CD14-positive monocyte (primary cell): ENCODE measurements around the gene HEMK1. TPM values are rescaled to one million over a fixed set of nuclear protein-coding genes. Genes with fewer than 3 reads are reported as not detected.
A peak's percentile ranks its signal among the peaks of the same experiment; 100 is the strongest.

ENCODE experiments used
- DNase-seq, 3 donors: peaks; one replicate each; pipeline ENCODE4 v3.0.0-alpha.2; 2011 to 2022
- H2AFZ ChIP-seq: 2 replicates; pipeline ENCODE4 v1.6.0; 2012; ENCODE audit warnings: mild to moderate bottlenecking, low read depth, low read length, inconsistent platforms; ENCODE audit not compliant: insufficient read depth, poor library complexity, severe bottlenecking
- H3K27ac ChIP-seq, 2 donors: 1 replicate in 1 of 2; 2 replicates in 1 of 2; pipeline ENCODE4 v1.5.1; 2012 to 2013; ENCODE audit warnings: low read length in 2 of 2, control low read depth in 1 of 2, inconsistent platforms in 1 of 2, low read depth in 1 of 2, mild to moderate bottlenecking in 1 of 2
- H3K27me3 ChIP-seq, 2 donors: one replicate each; pipeline versions ENCODE4 v1.6.0 to v1.6.1; 2011 to 2013; ENCODE audit warnings: low read length in 2 of 2; ENCODE audit not compliant: control insufficient read depth in 2 of 2, insufficient read depth in 2 of 2
- H3K36me3 ChIP-seq, 2 donors: replicated peaks in 1 of 2; 1 replicate in 1 of 2; 2 replicates in 1 of 2; pipeline versions ENCODE4 v1.5.1 to v1.6.1; 2012 to 2013; ENCODE audit warnings: low read length in 2 of 2, control low read depth in 1 of 2, inconsistent platforms in 1 of 2, mild to moderate bottlenecking in 1 of 2; ENCODE audit not compliant: insufficient read depth in 2 of 2, control insufficient read depth in 1 of 2
- H3K4me1 ChIP-seq, 2 donors: 1 replicate in 1 of 2; 2 replicates in 1 of 2; pipeline versions ENCODE4 v1.5.1 to v1.6.1; 2012 to 2013; ENCODE audit warnings: low read length in 2 of 2, control low read depth in 1 of 2, inconsistent platforms in 1 of 2, mild to moderate bottlenecking in 1 of 2, moderate library complexity in 1 of 2; ENCODE audit not compliant: insufficient read depth in 2 of 2, control insufficient read depth in 1 of 2
- H3K4me2 ChIP-seq: replicated peaks from 2 replicates; pipeline ENCODE3; 2012; ENCODE audit warnings: low read length, moderate library complexity, mild to moderate bottlenecking; ENCODE audit not compliant: poor library complexity, severe bottlenecking; ENCODE audit errors: extremely low read depth
- H3K4me3 ChIP-seq, 3 experiments: fragments of 200-600 bp in 1 of 3; sonication (generic) in 1 of 3; replicated peaks in 1 of 3; 1 replicate in 2 of 3; 2 replicates in 1 of 3; pipeline ENCODE4 v1.5.1; 2011 to 2013; ENCODE audit warnings: low read length in 3 of 3, mild to moderate bottlenecking in 3 of 3, control low read depth in 2 of 3, low read depth in 2 of 3, inconsistent platforms in 1 of 3, moderate library complexity in 1 of 3
- H3K79me2 ChIP-seq: 2 replicates; pipeline ENCODE4 v1.6.0; 2012; ENCODE audit warnings: mild to moderate bottlenecking, control low read depth, inconsistent platforms, low read length, moderate library complexity; ENCODE audit not compliant: insufficient read depth
- H3K9ac ChIP-seq: 2 replicates; pipeline ENCODE4 v1.6.0; 2017; ENCODE audit warnings: low read length, mild to moderate bottlenecking; ENCODE audit not compliant: insufficient read depth, poor library complexity, severe bottlenecking
- H3K9me3 ChIP-seq, 2 donors: replicated peaks in 1 of 2; 1 replicate in 1 of 2; 2 replicates in 1 of 2; pipeline versions ENCODE4 v1.5.1 to v1.6.1; 2012 to 2013; ENCODE audit warnings: low read length in 2 of 2, control low read depth in 1 of 2; ENCODE audit not compliant: control insufficient read depth in 1 of 2, insufficient read depth in 1 of 2
- H4K20me1 ChIP-seq: 2 replicates; pipeline ENCODE4 v1.6.0; 2012; ENCODE audit warnings: mild to moderate bottlenecking, low read length, control low read depth, moderate library complexity; ENCODE audit not compliant: insufficient read depth
- H3K27ac Mint-ChIP-seq, 7 donors: one replicate each; pipeline ENCODE4 v1.8.0; 2020; ENCODE audit warnings: mild to moderate bottlenecking in 7 of 7, mixed read lengths in 7 of 7, moderate library complexity in 6 of 7, inconsistent platforms in 2 of 7
- H3K27me3 Mint-ChIP-seq, 3 donors: one replicate each; pipeline ENCODE4 v1.8.0; 2021 to 2022; ENCODE audit warnings: low read depth in 3 of 3, mild to moderate bottlenecking in 3 of 3, mixed read lengths in 3 of 3, moderate library complexity in 3 of 3, inconsistent platforms in 1 of 3
- H3K36me3 Mint-ChIP-seq, 2 donors: one replicate each; pipeline ENCODE4 v1.8.0; 2020; ENCODE audit warnings: mixed read lengths in 2 of 2, inconsistent platforms in 1 of 2, mild to moderate bottlenecking in 1 of 2
- H3K4me1 Mint-ChIP-seq: one replicate; pipeline ENCODE4 v1.8.0; 2020; ENCODE audit warnings: mild to moderate bottlenecking, mixed read lengths
- H3K4me3 Mint-ChIP-seq, 2 donors: one replicate each; pipeline ENCODE4 v1.8.0; 2020; ENCODE audit warnings: mild to moderate bottlenecking in 2 of 2, mixed read lengths in 2 of 2, moderate library complexity in 1 of 2
- H3K9me3 Mint-ChIP-seq, 7 donors: one replicate each; pipeline ENCODE4 v1.8.0; 2020 to 2022; ENCODE audit warnings: mixed read lengths in 7 of 7, mild to moderate bottlenecking in 6 of 7, moderate library complexity in 6 of 7, inconsistent platforms in 2 of 7
- CTCF ChIP-seq: fragments of 200-600 bp; IDR thresholded peaks from one replicate; pipeline ENCODE4 v1.8.0; 2022; ENCODE audit warnings: antibody characterized with exemption, mild to moderate bottlenecking
- WGBS: methylation state at CpG from one replicate; pipeline ENCODE4 v1.1.5; 2013; ENCODE audit warnings: missing lambda C conversion rate; ENCODE audit not compliant: insufficient coverage; 5-methylcytosine and 5-hydroxymethylcytosine counted together
- intact Hi-C, 2 donors: fragments of 100-400 bp; cut with micrococcal nuclease; formaldehyde crosslinking; loops; one replicate each; pipeline versions ENCODE4 v1.15.0 to v1.15.1; 2023
- polyA plus RNA-seq, 3 donors: library from polyadenylated mRNA; depleted of rRNA in 1 of 3; unstranded in 2 of 3; stranded (reverse) in 1 of 3; fragments of 300-500 nt in 2 of 3; fragments of >200 nt in 1 of 3; fragmentation: Illumina TruSeq in 2 of 3; gene quantifications; 1 replicate in 2 of 3; 2 replicates in 1 of 3; pipeline ENCODE4 v1.2.3, GENCODE V29; 2012 to 2021

Gene HEMK1
- polyA plus RNA-seq, 3 donors, result 10.1 to 14.0 (median 12.1) TPM

GRCh38 chr3:50575372-50575771, 6.0 kb downstream of the HEMK1 start:
- no peak overlapping the region for H2AFZ ChIP-seq
- H3K4me3 Mint-ChIP-seq, result no peak overlapping the region
- no peak overlapping the region for H3K4me2 ChIP-seq
- no peaks in the 10 kb centered on the region for H3K27me3 ChIP-seq
- intact Hi-C loops, result loop anchor here in 1 of 2 donors (10.0 kb wide), 1 partner anchor 79 kb away; no protein-coding TSS in a partner anchor
- TF ChIP-seq CTCF, result no peak
- peak overlapping the region in 2 of 7 donors; percentile 15 to 41 for H3K27ac Mint-ChIP-seq
- no peaks in the 10 kb centered on the region for H3K9me3 ChIP-seq
- no peak for DNase-seq
- peaks cover 16 to 47% of the 10 kb centered on the region in 2 donors for H3K36me3 ChIP-seq
- H3K27ac ChIP-seq, result no peak overlapping the region
- no peak overlapping the region for H3K4me3 ChIP-seq
- H3K4me1 ChIP-seq, result peaks cover 5 to 14% of the 10 kb centered on the region in 2 donors
- H3K27me3 Mint-ChIP-seq, result no peaks in the 10 kb centered on the region
- peaks cover 25 to 43% of the 10 kb centered on the region in 2 donors for H3K36me3 Mint-ChIP-seq
- WGBS, result 86% methylated on average over 6 of the region's 6 CpGs
- peaks cover 19% of the 10 kb centered on the region for H3K4me1 Mint-ChIP-seq
- no peaks in the 10 kb centered on the region for H3K79me2 ChIP-seq
- no peaks in the 10 kb centered on the region for H4K20me1 ChIP-seq
- H3K9ac ChIP-seq, result no peak overlapping the region
- H3K9me3 Mint-ChIP-seq, result no peaks in the 10 kb centered on the region

- no peak overlapping the region for H3K27ac Mint-ChIP-seq
- H3K79me2 ChIP-seq, result no peaks in the 10 kb centered on the region
Observed at GRCh38 chr3:50577348-50577747, 8.0 kb downstream of the HEMK1 start.

More at GRCh38 chr3:50577348-50577747, 8.0 kb downstream of the HEMK1 start:
- no peak overlapping the region for H3K4me3 ChIP-seq
- H3K27ac ChIP-seq, result no peak overlapping the region
- no peak for DNase-seq
- no peak overlapping the region for H3K9ac ChIP-seq
- peaks cover 21 to 55% of the 10 kb centered on the region in 2 donors for H3K36me3 ChIP-seq
- H2AFZ ChIP-seq, result no peak overlapping the region
- no peak for TF ChIP-seq CTCF
- Mint-ChIP-seq H3K4me1 (peaks cover 15% of the 10 kb centered on the region), H3K4me3 (no peak overlapping the region), H3K36me3 (peaks cover 30 to 54% of the 10 kb centered on the region in 2 donors), H3K9me3 (no peaks in the 10 kb centered on the region), H3K27me3 (peaks cover 0 to 2% (median 0%) of the 10 kb centered on the region in 3 donors)
- intact Hi-C loops, result loop anchor here in 1 of 2 donors (10.0 kb wide), 1 partner anchor 77 kb away; no protein-coding TSS in a partner anchor
- no peak overlapping the region for H3K4me2 ChIP-seq
- no peaks in the 10 kb centered on the region for H3K9me3 ChIP-seq
- H3K4me1 ChIP-seq, result peaks cover 3 to 9% of the 10 kb centered on the region in 2 donors
- no peaks in the 10 kb centered on the region for H4K20me1 ChIP-seq
- H3K27me3 ChIP-seq, result no peaks in the 10 kb centered on the region
- no CpG with 5 or more reads among the region's 2 CpGs for WGBS
